Upper lobe of right lung (tissue), 1 donor: ENCODE data around the gene XCL2. TPM values are rescaled to one million over a fixed set of nuclear protein-coding genes. Genes with fewer than 3 reads are reported as not detected.

Experiments used
- ATAC-seq: fragments of 200-7000 bp; cut with Tn5 transposase; one replicate; pipeline ENCODE4 v1.9.1; 2020; ENCODE audit warnings: mild to moderate bottlenecking, moderate library complexity
- DNase-seq: peaks from one replicate; pipeline ENCODE4 v3.0.0-alpha.2; 2020
- H3K27ac ChIP-seq: fragments of 200-600 bp; one replicate; pipeline ENCODE4 v1.8.0; 2022
- H3K27me3 ChIP-seq: fragments of 200-600 bp; one replicate; pipeline ENCODE4 v1.8.0; 2022; ENCODE audit warnings: mild to moderate bottlenecking
- H3K36me3 ChIP-seq: fragments of 200-600 bp; one replicate; pipeline ENCODE4 v1.8.0; 2022
- H3K4me1 ChIP-seq: fragments of 200-600 bp; one replicate; pipeline ENCODE4 v1.8.0; 2022
- H3K4me3 ChIP-seq: fragments of 200-600 bp; one replicate; pipeline ENCODE4 v1.8.0; 2022; ENCODE audit warnings: mild to moderate bottlenecking
- H3K9me3 ChIP-seq: fragments of 200-600 bp; one replicate; pipeline ENCODE4 v1.8.0; 2022
- CTCF ChIP-seq: fragments of 200-600 bp; IDR thresholded peaks from one replicate; pipeline ENCODE4 v1.8.0; 2022; ENCODE audit warnings: antibody characterized with exemption
- intact Hi-C: fragments of 100-400 bp; cut with DNase I; formaldehyde crosslinking; loops from one replicate; pipeline ENCODE4 v1.11.0; 2022
- total RNA-seq: library from RNA; stranded (reverse); fragmentation: NEBNext Ultra II Directional; extraction: Animal tissue kit (Norgen Biotek cat#: 25700); gene quantifications from one replicate; pipeline ENCODE4 v1.2.1, GENCODE V29; 2021
- donor health status: DM: no; HTN: yes; CAD: no; lungs with severe emphysema.

The XCL2 gene
- total RNA-seq, 1 donor from 2014 or later: 2.0 TPM

- no peak for DNase-seq
- no peak for TF ChIP-seq CTCF
- Histone ChIP-seq H3K9me3 (no peaks in the 10 kb centered on the region), H3K27ac (no peak overlapping the region), H3K36me3 (no peaks in the 10 kb centered on the region), H3K27me3 (no peaks in the 10 kb centered on the region), H3K4me1 (peaks cover 9% of the 10 kb centered on the region), H3K4me3 (no peak overlapping the region)
- intact Hi-C loops: no loop called here
- ATAC-seq: no peak
These were observed 44.1 kb downstream of the XCL2 start for GRCh38 chr1:168499688-168500049.

- no peaks in the 10 kb centered on the region for H3K36me3 ChIP-seq
- H3K9me3 ChIP-seq: no peaks in the 10 kb centered on the region
- DNase-seq (no peak), ATAC-seq (no peak)
- H3K4me1 ChIP-seq: peaks cover 5% of the 10 kb centered on the region
- intact Hi-C loops: no loop called here
- no peak overlapping the region for H3K27ac ChIP-seq
- H3K4me3 ChIP-seq: no peak overlapping the region
- no peak for TF ChIP-seq CTCF
- no peaks in the 10 kb centered on the region for H3K27me3 ChIP-seq
These were observed 44.7 kb downstream of the XCL2 start for GRCh38 chr1:168498956-168499687.

GRCh38 chr1:168498159-168498631 lies 45.6 kb downstream of the XCL2 start:
- Histone ChIP-seq H3K27ac (no peak overlapping the region), H3K36me3 (no peaks in the 10 kb centered on the region), H3K9me3 (no peaks in the 10 kb centered on the region), H3K4me3 (no peak overlapping the region), H3K4me1 (peaks cover 5% of the 10 kb centered on the region), H3K27me3 (no peaks in the 10 kb centered on the region)
- intact Hi-C loops: no loop called here
- no peak for ATAC-seq
- no peak for DNase-seq
- no peak for TF ChIP-seq CTCF

- no peaks in the 10 kb centered on the region for H3K27me3 ChIP-seq
- H3K4me1 ChIP-seq: peaks cover 5% of the 10 kb centered on the region
- intact Hi-C loops: no loop called here
- no peak overlapping the region for H3K27ac ChIP-seq
- no peak for TF ChIP-seq CTCF
- no peak overlapping the region for H3K4me3 ChIP-seq
- ATAC-seq (no peak), DNase-seq (no peak)
- H3K9me3 ChIP-seq: no peaks in the 10 kb centered on the region
- no peaks in the 10 kb centered on the region for H3K36me3 ChIP-seq
These were observed 46.3 kb downstream of the XCL2 start for GRCh38 chr1:168497376-168497950.

GRCh38 chr1:168491527-168492164 lies 52.2 kb downstream of the XCL2 start:
- H3K4me3 ChIP-seq: no peak overlapping the region
- no peak for TF ChIP-seq CTCF
- H3K4me1 ChIP-seq: peaks cover 4% of the 10 kb centered on the region
- no peaks in the 10 kb centered on the region for H3K9me3 ChIP-seq
- no peak overlapping the region for H3K27ac ChIP-seq
- intact Hi-C loops: no loop called here
- no peak for DNase-seq
- H3K36me3 ChIP-seq: no peaks in the 10 kb centered on the region
- ATAC-seq: peak; percentile 37
- H3K27me3 ChIP-seq: no peaks in the 10 kb centered on the region

Other genes starting within 250 kb of the XCL2 start
- 0.90 TPM for gene XCL1, start 32.6 kb upstream of the XCL2 start, total RNA-seq
- 44.7 TPM for gene DPT, start 185.2 kb upstream of the XCL2 start, total RNA-seq